Activated T-helper 1 cell treated with anti-CD3 and anti-CD28 coated beads, Interleukin-12 subunit alpha, Interleukin-12 subunit beta, Interleukin-2, Interleukin-4 antibody, amounts not matched to agents 30 ng/mL and 10 ng/mL and 1 ng/mL, durations not matched to agents 14 hours and 24 hours and 36 hours (primary cell): ENCODE data around the gene WHRN. TPM values are rescaled to one million over a fixed set of nuclear protein-coding genes. Genes with fewer than 3 reads are reported as not detected.

Experiments
- DNase-seq: peaks from one replicate; pipeline ENCODE4 v3.0.0; 2021; ENCODE audit warnings: low spot score
- H3K27ac Mint-ChIP-seq: one replicate; pipeline ENCODE4 v1.8.0; 2021; ENCODE audit warnings: mild to moderate bottlenecking, mixed read lengths
- H3K27me3 Mint-ChIP-seq: one replicate; pipeline ENCODE4 v1.8.0; 2022; ENCODE audit warnings: mild to moderate bottlenecking, moderate library complexity, mixed read lengths; ENCODE audit not compliant: insufficient read depth
- H3K36me3 Mint-ChIP-seq: one replicate; pipeline ENCODE4 v1.8.0; 2021; ENCODE audit warnings: low read depth, mixed read lengths
- H3K4me1 Mint-ChIP-seq: one replicate; pipeline ENCODE4 v1.8.0; 2021; ENCODE audit warnings: low read depth, mixed read lengths
- H3K4me3 Mint-ChIP-seq: one replicate; pipeline ENCODE4 v1.8.0; 2021; ENCODE audit warnings: mild to moderate bottlenecking, moderate library complexity, mixed read lengths
- H3K9me3 Mint-ChIP-seq: one replicate; pipeline ENCODE4 v1.8.0; 2021; ENCODE audit warnings: mixed read lengths
- intact Hi-C: fragments of 100-400 bp; cut with micrococcal nuclease; formaldehyde crosslinking; loops from one replicate; pipeline ENCODE4 v1.15.1; 2024
- total RNA-seq: library from RNA; stranded (reverse); gene quantifications from 2 replicates; pipeline ENCODE4 v1.2.3, GENCODE V29; 2022

The WHRN gene
- total RNA-seq, 1 donor from 2014 or later, result 2.4 TPM

DNA sequence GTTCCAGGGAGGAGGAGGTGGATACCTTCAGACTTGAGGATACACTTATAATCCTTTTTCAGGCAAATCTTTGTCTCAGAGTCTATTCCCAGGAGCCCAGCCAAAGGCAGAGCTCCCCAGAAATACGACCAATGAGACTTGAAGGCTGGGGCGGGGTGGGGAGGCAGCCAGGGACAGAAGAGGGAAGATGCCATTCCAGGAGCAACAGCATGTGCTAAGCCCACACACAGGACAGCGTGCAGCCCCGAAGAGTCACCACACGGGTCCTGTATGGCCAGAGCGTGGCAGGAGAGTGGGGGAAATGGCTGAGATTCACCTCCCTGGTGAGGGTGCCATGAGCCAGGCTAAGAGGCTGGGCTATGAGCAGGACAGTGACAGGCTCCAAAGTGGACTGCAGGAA is 35.2 kb downstream of the WHRN start:
- Mint-ChIP-seq H3K4me3 (no peak overlapping the region), H3K36me3 (no peaks in the 10 kb centered on the region), H3K27ac (no peak overlapping the region), H3K9me3 (no peaks in the 10 kb centered on the region), H3K27me3 (no peaks in the 10 kb centered on the region), H3K4me1 (peaks cover 4% of the 10 kb centered on the region)
- intact Hi-C loops, result no loop called here
- DNase-seq, result no peak

DNA sequence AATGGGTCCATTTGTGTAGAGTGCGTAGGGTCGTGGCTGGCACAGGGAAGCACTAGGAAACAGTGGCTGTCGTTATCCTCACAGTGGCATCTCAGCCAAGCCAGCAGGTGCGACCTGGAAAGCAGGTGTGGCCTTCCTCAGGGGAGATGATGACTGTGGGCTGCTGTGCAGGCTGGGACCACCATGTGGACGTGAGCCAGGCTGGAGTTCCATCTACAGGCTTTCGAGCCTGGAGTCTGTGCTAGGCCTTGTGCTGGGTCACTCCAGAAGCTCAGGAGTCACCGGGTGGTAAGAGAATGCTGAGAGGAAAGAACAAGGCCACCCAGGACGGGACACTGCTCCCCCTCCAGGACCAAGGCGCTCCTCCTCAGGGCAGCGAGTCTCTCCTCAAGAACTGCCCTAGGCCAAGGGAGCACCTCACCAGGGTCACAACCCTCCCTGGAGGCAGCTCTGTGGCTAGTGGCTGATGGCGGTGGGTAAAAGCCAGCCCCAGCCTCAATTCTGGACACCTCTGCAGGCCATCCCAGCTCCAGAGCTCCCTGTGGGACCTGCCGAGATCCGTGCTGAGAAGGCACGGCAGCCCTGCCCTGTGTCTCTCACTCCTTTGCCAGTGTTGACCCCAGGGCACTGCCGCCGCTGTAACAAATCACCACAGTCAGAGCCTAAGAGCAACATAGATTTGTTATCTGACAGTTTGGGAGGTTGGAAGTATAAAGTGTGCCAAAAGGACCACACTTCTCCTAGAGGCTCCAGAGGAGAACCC is 36.0 kb downstream of the WHRN start:
- intact Hi-C loops, result no loop called here

DNA sequence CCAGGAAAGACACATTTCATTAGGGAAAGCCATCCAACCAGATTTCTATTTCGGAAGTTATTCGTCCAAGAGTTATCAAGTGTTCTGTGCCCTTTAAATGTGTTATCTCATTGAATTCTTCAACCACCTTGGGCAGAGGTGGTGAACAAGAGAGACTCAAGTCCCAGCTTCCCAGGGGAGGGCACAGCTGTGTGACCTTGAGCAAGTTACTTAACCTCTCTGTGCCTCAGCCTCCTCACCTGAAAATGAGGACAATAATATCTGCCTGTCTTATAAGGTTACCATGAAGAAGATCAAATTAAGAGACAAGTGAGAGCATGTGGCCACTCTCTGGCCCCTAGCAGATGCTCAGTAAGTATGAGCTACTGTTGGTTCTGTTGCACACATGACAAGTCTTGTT is 37.4 kb downstream of the WHRN start:
- no peak for DNase-seq
- intact Hi-C loops, result no loop called here
- H3K9me3 Mint-ChIP-seq, result no peaks in the 10 kb centered on the region
- H3K4me1 Mint-ChIP-seq, result peaks cover 7% of the 10 kb centered on the region
- H3K36me3 Mint-ChIP-seq, result no peaks in the 10 kb centered on the region
- H3K27me3 Mint-ChIP-seq, result no peaks in the 10 kb centered on the region
- H3K27ac Mint-ChIP-seq, result no peak overlapping the region
- no peak overlapping the region for H3K4me3 Mint-ChIP-seq

More for the DNA sequence above, 36.0 kb downstream of the WHRN start:
- no peaks in the 10 kb centered on the region for H3K36me3 Mint-ChIP-seq
- no peaks in the 10 kb centered on the region for H3K9me3 Mint-ChIP-seq
- H3K27me3 Mint-ChIP-seq, result no peaks in the 10 kb centered on the region
- no peak for DNase-seq
- no peak overlapping the region for H3K4me3 Mint-ChIP-seq
- H3K27ac Mint-ChIP-seq, result no peak overlapping the region
- H3K4me1 Mint-ChIP-seq, result peaks cover 7% of the 10 kb centered on the region

DNA sequence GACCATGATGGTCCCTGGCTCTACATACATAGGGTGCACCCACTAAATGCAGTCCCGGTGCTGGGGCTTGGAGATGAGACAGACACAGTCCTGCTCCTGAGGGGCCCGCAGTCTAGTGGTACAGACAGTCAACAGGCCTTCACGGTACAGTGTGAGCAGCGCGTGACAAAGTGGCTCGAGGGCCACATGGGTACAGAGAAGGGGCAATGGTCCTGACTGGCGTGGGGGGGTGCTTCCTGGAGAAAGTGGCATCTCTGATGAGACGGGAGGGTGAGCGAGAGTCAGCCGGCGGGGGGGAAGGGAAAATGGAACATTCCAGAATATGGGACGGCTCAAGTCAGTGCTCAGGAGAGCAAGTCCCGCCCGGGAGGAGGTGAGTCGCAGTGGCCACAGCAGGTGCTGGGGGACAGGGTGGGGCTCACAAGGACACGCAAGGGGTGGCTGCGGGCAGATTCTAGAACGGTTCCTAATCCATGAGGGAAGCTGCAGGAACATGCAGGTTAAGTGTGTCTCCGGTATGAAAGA is 38.0 kb downstream of the WHRN start:
- DNase-seq, result no peak
- Mint-ChIP-seq H3K9me3 (no peaks in the 10 kb centered on the region), H3K27me3 (no peaks in the 10 kb centered on the region), H3K36me3 (no peaks in the 10 kb centered on the region), H3K27ac (no peak overlapping the region), H3K4me1 (peaks cover 7% of the 10 kb centered on the region), H3K4me3 (no peak overlapping the region)
- intact Hi-C loops, result no loop called here

DNA sequence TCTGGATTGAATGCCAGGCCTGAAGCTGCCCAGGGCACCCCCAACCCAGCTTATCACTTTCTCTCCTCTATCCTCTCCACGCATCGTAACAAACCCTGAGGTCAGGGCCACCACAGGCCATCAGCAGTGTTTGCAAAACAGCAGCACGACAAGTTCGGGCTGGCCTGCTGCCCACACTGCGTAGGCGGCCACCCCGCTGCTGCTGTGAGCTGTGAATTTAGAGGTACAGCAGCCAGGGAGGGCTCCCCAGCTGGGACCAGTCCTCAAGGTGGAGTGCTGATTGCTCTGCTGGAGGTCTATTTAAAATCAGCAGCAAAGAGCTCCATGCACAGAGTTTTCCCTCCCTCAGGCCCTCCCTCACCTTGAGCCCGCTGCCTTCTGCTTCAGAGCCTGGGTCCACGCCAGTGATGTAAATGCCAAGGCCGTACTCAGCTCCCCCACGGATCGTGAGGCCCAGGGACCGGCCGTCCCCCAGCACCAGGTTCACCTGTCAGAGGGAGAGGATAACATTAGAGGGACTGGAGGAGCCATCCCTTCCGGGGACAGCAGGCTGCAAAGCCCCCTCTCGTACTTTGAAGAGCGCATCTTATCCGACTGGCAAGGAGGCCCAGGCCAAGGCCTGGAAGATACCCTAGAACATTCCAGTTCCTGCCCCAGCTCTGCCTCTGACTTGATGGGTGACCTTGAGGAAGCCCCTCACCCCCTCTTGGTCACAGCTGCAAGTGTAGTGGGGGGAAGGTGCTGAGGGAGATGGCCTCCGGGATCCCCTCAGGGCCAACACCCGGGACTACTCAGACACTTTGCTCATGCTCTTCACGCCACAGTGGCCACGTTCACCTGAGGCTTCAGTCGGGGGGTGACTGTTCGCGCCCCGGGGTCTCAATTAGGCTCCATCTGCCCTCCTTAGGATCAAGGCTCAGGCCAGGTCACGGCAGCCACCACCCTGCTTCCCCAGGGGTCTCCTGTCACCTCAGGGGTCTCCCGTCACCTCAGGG is 39.1 kb downstream of the WHRN start:
- Mint-ChIP-seq H3K27ac (no peak overlapping the region), H3K27me3 (peaks cover 3% of the 10 kb centered on the region), H3K4me3 (no peak overlapping the region), H3K4me1 (peaks cover 7% of the 10 kb centered on the region), H3K9me3 (no peaks in the 10 kb centered on the region), H3K36me3 (no peaks in the 10 kb centered on the region)
- intact Hi-C loops, result no loop called here
- DNase-seq, result no peak

DNA sequence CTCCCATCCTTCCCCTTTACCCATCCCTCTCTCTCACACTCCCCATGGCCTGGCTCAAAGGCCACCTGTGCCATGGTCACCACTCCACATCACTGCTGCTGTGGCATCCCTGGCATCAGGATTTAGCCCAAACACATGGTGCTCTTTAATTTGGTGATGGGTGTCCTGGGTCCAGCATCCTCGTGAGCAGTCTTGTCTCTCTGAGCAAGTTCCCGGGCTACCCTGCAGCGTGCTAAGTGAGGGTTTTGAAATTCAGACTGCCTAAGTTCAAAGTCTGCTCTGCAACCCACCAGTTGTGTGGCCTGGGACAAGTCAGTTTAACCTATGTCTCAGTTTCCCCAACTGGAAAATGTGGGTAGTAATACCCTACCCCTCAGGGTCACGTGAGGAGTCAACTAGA is 39.9 kb downstream of the WHRN start:
- intact Hi-C loops, result no loop called here
- H3K9me3 Mint-ChIP-seq, result no peaks in the 10 kb centered on the region
- peaks cover 7% of the 10 kb centered on the region for H3K4me1 Mint-ChIP-seq

DNA sequence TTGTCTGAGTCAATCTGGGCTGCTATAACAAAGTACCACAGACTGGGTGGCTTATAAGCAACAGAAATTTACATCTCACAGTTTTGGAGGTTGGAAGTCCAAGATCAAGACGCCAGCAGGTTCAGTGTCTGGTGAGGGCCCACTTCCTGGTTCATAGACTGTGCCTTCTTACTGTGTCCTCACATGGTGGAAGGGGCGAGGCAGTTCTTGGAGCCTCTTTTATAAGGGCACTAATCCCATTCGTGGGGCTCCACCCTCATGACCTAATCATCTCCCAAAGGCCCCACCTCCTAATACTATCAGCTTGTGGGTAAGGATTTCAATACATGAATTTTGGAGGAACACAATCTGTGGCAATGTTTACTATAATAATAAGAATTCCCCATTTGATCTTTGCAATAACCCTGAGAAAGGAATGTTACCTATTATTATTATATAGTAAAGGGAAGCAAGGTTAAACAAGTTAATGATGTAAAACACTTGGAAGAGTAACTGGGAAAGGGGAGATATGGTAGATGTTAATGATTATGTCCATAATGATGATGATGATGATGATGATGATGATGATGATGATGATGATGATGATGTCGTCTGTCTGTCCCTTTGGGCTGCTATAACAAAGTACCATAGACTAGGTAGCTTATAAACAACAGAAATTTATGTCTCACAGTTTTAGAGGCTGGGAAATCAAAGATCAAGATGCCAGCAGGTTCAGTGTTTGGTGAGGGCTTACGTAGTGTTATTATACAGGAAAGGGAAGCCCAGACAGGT is 40.8 kb downstream of the WHRN start:
- no peaks in the 10 kb centered on the region for H3K36me3 Mint-ChIP-seq
- DNase-seq, result no peak
- peaks cover 3% of the 10 kb centered on the region for H3K27me3 Mint-ChIP-seq
- no peak overlapping the region for H3K27ac Mint-ChIP-seq
- intact Hi-C loops, result no loop called here
- H3K9me3 Mint-ChIP-seq, result no peaks in the 10 kb centered on the region
- H3K4me1 Mint-ChIP-seq, result peaks cover 7% of the 10 kb centered on the region
- no peak overlapping the region for H3K4me3 Mint-ChIP-seq

More for the DNA sequence above, 39.9 kb downstream of the WHRN start:
- Mint-ChIP-seq H3K36me3 (no peaks in the 10 kb centered on the region), H3K27me3 (peaks cover 3% of the 10 kb centered on the region), H3K4me3 (no peak overlapping the region), H3K27ac (no peak overlapping the region)
- no peak for DNase-seq

DNA sequence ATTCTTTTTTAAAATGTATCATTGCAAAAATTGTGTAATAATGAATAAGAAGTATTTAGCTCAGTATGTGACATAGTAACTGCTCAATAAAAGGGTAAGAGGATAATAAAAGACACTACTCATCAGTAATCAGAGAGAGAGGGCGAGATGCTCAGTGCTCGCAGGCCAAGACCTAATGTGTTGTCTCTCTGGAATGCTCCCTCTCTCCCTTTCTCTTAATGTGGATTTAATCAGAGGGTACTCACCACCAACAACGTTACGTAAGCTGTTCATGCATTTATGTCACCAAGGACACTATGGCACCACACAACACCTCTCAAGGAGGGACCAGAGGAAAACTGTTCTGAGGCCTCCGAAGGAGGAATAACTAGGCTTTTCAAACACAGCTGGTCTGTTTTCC is 42.5 kb downstream of the WHRN start:
- H3K27ac Mint-ChIP-seq, result no peak overlapping the region
- no peak for DNase-seq
- H3K4me3 Mint-ChIP-seq, result no peak overlapping the region
- no peaks in the 10 kb centered on the region for H3K9me3 Mint-ChIP-seq
- intact Hi-C loops, result no loop called here
- H3K4me1 Mint-ChIP-seq, result peaks cover 7% of the 10 kb centered on the region
- peaks cover 3% of the 10 kb centered on the region for H3K27me3 Mint-ChIP-seq
- no peaks in the 10 kb centered on the region for H3K36me3 Mint-ChIP-seq

DNA sequence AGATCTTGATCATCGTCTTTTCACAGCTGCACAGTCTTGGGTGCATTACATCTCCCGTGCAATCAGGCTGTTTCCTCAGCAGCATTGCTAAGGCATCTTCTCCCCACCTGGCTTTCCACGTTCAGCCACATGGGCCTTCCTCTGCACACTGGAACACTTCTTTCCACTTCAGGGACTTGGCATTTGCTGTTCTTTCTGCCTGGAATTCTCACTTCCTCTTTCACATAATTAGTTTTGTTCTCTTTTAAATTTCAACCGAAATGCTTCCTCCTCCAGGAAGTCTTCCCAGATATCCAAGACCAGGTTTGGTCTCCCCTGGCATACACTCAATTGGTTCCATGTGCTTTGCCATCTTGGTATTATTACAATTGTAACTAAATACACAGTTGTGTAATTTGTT is 43.8 kb downstream of the WHRN start:
- Mint-ChIP-seq H3K36me3 (no peaks in the 10 kb centered on the region), H3K4me3 (no peak overlapping the region), H3K9me3 (no peaks in the 10 kb centered on the region), H3K27me3 (peaks cover 3% of the 10 kb centered on the region), H3K27ac (no peak overlapping the region), H3K4me1 (peaks cover 7% of the 10 kb centered on the region)
- intact Hi-C loops, result no loop called here
- DNase-seq, result no peak

DNA sequence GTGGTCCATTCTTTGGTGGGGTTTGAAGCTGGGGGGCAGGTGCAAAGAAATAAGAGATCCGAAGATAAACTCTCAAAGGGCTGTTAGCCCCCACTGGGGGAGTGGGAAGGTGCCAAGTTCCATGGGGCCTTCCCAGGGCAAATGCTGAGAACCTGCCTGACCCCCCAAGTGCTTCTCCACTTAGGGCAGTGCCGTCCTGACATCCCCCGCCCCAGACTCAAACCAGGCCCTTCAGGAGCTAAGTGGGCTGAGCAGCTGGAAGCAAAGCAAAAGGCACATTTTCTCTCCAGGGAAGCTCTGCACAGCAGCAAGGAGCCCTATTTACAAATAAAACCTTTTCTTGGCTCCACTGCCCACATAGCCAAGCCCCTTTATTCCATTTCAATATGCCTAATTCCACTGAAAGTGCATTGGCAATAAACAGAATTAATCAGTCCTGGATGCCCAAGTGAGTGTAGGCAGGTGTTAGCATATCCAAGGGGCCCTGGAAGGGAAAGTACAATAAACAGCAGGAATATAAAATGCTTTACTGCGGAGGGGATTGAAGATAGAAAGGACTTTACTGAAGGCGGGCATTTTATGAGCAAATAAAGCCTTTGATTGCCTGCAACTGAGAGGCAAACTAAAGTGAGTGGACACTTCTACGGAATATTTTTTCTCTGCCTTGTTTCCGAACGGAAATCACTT is 44.6 kb downstream of the WHRN start:
- H3K27me3 Mint-ChIP-seq, result peaks cover 7% of the 10 kb centered on the region
- no peaks in the 10 kb centered on the region for H3K36me3 Mint-ChIP-seq
- H3K27ac Mint-ChIP-seq, result no peak overlapping the region
- no peak for DNase-seq
- peaks cover 7% of the 10 kb centered on the region for H3K4me1 Mint-ChIP-seq
- intact Hi-C loops, result no loop called here
- H3K9me3 Mint-ChIP-seq, result no peaks in the 10 kb centered on the region
- no peak overlapping the region for H3K4me3 Mint-ChIP-seq

DNA sequence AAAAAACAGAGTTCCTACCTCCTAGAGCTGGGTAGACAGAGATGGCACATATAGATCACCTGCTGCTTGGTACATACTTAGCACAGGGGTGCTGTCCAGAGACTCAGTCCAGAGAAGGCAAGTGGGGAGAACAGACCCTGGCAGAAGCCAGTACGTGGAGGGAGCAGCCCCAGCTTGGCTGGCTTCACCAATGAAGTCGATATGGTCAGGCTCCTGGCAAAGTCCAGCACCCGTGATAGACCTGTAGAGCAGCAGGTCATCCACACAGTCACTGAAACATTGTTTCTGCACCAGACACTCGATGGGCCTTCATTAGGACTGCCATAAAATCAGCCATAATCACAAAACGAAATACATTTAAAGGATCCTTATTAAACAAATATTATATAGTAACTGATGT is 45.8 kb downstream of the WHRN start:
- Mint-ChIP-seq H3K27ac (no peak overlapping the region), H3K27me3 (peaks cover 7% of the 10 kb centered on the region), H3K9me3 (no peaks in the 10 kb centered on the region), H3K4me1 (no peaks in the 10 kb centered on the region), H3K4me3 (no peak overlapping the region), H3K36me3 (no peaks in the 10 kb centered on the region)
- no peak for DNase-seq
- intact Hi-C loops, result no loop called here

DNA sequence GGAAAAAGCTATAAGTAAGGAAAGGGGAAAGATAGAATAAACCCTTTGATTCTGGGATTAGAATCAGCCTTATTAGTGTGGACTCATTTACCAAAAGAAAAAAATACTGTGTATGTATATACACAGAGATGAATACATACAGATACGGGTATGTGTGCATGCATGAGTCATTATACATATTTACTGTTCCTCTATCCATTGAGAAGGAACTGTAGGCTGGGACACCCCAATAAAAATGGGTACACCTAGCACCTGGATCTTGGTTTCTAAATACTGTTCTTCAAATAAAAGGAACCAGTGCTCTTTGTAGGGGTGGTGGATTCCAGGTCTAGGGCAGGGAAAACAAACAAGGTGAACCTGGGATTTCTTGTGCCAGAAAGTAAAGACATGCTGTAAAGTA is 48.3 kb downstream of the WHRN start:
- Mint-ChIP-seq H3K36me3 (no peaks in the 10 kb centered on the region), H3K9me3 (peaks cover 4% of the 10 kb centered on the region), H3K27me3 (peaks cover 7% of the 10 kb centered on the region), H3K4me1 (peaks cover 12% of the 10 kb centered on the region), H3K27ac (no peak overlapping the region), H3K4me3 (no peak overlapping the region)
- DNase-seq, result no peak
- intact Hi-C loops, result no loop called here
